GM12878 (cell line): ENCODE results near the gene DNMBP. TPM values are rescaled to one million over a fixed set of nuclear protein-coding genes. Genes with fewer than 3 reads are reported as not detected.

Experiments
- ATAC-seq: fragments of 200-7000 bp; cut with Tn5 transposase; 3 replicates; pipeline ENCODE4 v1.9.1; 2020; ENCODE audit warnings: mild to moderate bottlenecking, moderate library complexity
- BruUV-seq: library from RNA; stranded (reverse); fragments of 400-500 nt; replicated peaks from 2 replicates; lab custom pipeline; 2021; lab: Mats Ljungman, UMichigan
- CTCF ChIA-PET: fragments of 300-600 bp; sonication (Branson Sonifier 250); formaldehyde crosslinking; extraction: SDS; loops from one replicate; lab custom pipeline; 2021; ENCODE audit warnings: inconsistent platforms; lab: Yijun Ruan, JAX
- POLR2A ChIA-PET: fragments of 350-600 bp; formaldehyde crosslinking; extraction: SDS; loops from one replicate; lab custom pipeline; 2021; ENCODE audit warnings: inconsistent platforms; lab: Charles Lee
- RAD21 ChIA-PET: fragments of 300-600 bp; sonication (Branson Sonifier 250); formaldehyde crosslinking; loops from one replicate; lab custom pipeline; 2023; ENCODE audit warnings: antibody characterized with exemption; ENCODE audit not compliant: unreplicated experiment; lab: Charles Lee
- SMC1A ChIA-PET: fragments of 300-600 bp; sonication (Branson Sonifier 250); formaldehyde crosslinking; loops from one replicate; lab custom pipeline; 2023; ENCODE audit not compliant: unreplicated experiment, uncharacterized antibody; lab: Charles Lee
- DNase-seq: peaks from one replicate; pipeline ENCODE4 v3.0.0-alpha.2; 2011; ENCODE audit warnings: low read depth, low spot score
- FAIRE-seq: peaks from 3 replicates; lab custom pipeline; 2011; peaks lifted over from hg19 to GRCh38; lab: Jason Lieb, UNC
- H2AFZ ChIP-seq: 2 replicates; pipeline ENCODE4 v1.6.0; 2011; ENCODE audit warnings: low read depth, low read length, control low read depth; ENCODE audit not compliant: control insufficient read depth
- H3K27ac ChIP-seq: 2 replicates; pipeline ENCODE4 v1.5.1; 2011; ENCODE audit warnings: control low read depth; ENCODE audit not compliant: control insufficient read depth, insufficient read depth
- H3K27me3 ChIP-seq, 2 experiments: replicated peaks in 1 of 2; 2 replicates each; pipeline versions ENCODE4 v1.6.0 to v1.6.1; 2011; ENCODE audit warnings: low read length in 1 of 2; ENCODE audit not compliant: control insufficient read depth in 2 of 2, insufficient read depth in 2 of 2
- H3K36me3 ChIP-seq, 2 experiments: 2 replicates each; pipeline ENCODE4 v1.5.1; 2011; ENCODE audit warnings: low read length in 1 of 2; ENCODE audit not compliant: control insufficient read depth in 2 of 2, insufficient read depth in 2 of 2
- H3K4me1 ChIP-seq: 2 replicates; pipeline ENCODE4 v1.6.1; 2011; ENCODE audit warnings: mild to moderate bottlenecking, low read length, moderate library complexity, mixed read lengths; ENCODE audit not compliant: control insufficient read depth, insufficient read depth
- H3K4me2 ChIP-seq: 2 replicates; pipeline ENCODE4 v1.6.0; 2011; ENCODE audit warnings: control low read depth; ENCODE audit not compliant: control insufficient read depth, insufficient read depth
- H3K4me3 ChIP-seq: fragments of 200-600 bp; sonication (generic); 2 replicates; pipeline ENCODE4 v1.5.1; 2016
- H3K79me2 ChIP-seq: 2 replicates; pipeline ENCODE4 v1.6.0; 2011; ENCODE audit warnings: low read length; ENCODE audit not compliant: control insufficient read depth, insufficient read depth
- H3K9ac ChIP-seq: 2 replicates; pipeline ENCODE4 v1.8.0; 2011; ENCODE audit warnings: low read length, control low read depth, mixed read lengths; ENCODE audit not compliant: control insufficient read depth, insufficient read depth
- H3K9me3 ChIP-seq: replicated peaks from 3 replicates; pipeline ENCODE4 v1.5.1; 2011; ENCODE audit warnings: mild to moderate bottlenecking, low read length; ENCODE audit not compliant: control insufficient read depth, insufficient read depth
- H4K20me1 ChIP-seq: 2 replicates; pipeline ENCODE4 v1.6.0; 2011; ENCODE audit not compliant: control insufficient read depth, insufficient read depth
- HCFC1 ChIP-seq: fragments of 150-350 bp; IDR thresholded peaks from 2 replicates; pipeline ENCODE4 v1.6.1; 2014; ENCODE audit warnings: low read length
- JUNB ChIP-seq: IDR thresholded peaks from 2 replicates; pipeline ENCODE4 v1.6.1; 2016; ENCODE audit warnings: antibody characterized with exemption, mild to moderate bottlenecking
- NRF1 ChIP-seq: conservative IDR thresholded peaks from 2 replicates; pipeline ENCODE4 v1.6.1; 2011; ENCODE audit warnings: mild to moderate bottlenecking, low read depth, low read length, improper control_type of control experiment
- RB1 ChIP-seq: fragments of 450-650 bp; formaldehyde crosslinking; IDR thresholded peaks from 2 replicates; pipeline ENCODE4 v1.6.1; 2017; ENCODE audit warnings: mild to moderate bottlenecking, borderline replicate concordance
- TCF12 ChIP-seq: IDR thresholded peaks from 2 replicates; pipeline ENCODE4 v1.6.1; 2011; ENCODE audit warnings: low read depth, mild to moderate bottlenecking, low read length
- TCF3 ChIP-seq: IDR thresholded peaks from 2 replicates; pipeline ENCODE4 v1.6.1; 2012; ENCODE audit warnings: low read depth, mild to moderate bottlenecking, low read length, borderline replicate concordance; ENCODE audit not compliant: insufficient read depth
- WGBS: methylation state at CpG from one replicate; pipeline ENCODE4 v1.1.6; 2016; ENCODE audit warnings: low lambda C conversion rate; ENCODE audit not compliant: insufficient replicate concordance, insufficient coverage; ENCODE audit errors: missing lambda C conversion rate; 5-methylcytosine and 5-hydroxymethylcytosine counted together
- in situ Hi-C: fragments of 300-500 bp; cut with MboI; formaldehyde crosslinking; loops from 9 replicates; pipeline ENCODE4 v1.14.3; 2018; ENCODE audit warnings: mixed read lengths
- intact Hi-C: fragments of 100-400 bp; cut with micrococcal nuclease; formaldehyde crosslinking; loops from one replicate; pipeline ENCODE4 v1.14.2; 2022; ENCODE audit not compliant: unreplicated experiment
- polyA plus RNA-seq, 11 experiments: library from polyadenylated mRNA; depleted of rRNA in 4 of 11; unstranded in 6 of 11; stranded (reverse) in 5 of 11; fragments of >200 nt; fragmentation: Nextera tagmentation in 4 of 11; fragmentation: Illumina TruSeq in 1 of 11; extraction: Ambion mirVana in 4 of 11; extraction: Trizol in 1 of 11; gene quantifications; 1 replicate in 1 of 11; 2 replicates in 10 of 11; pipeline versions ENCODE4 v1.2.1 to v1.2.3, GENCODE V29; 2011 to 2016; ENCODE audit warnings: inconsistent platforms in 2 of 11, missing spikeins in 2 of 11, low read depth in 1 of 11
- total RNA-seq, 4 experiments: library from RNA; depleted of rRNA in 3 of 4; stranded (reverse); fragments of >200 nt in 3 of 4; fragmentation: Illumina TruSeq in 1 of 4; extraction: Trizol in 1 of 4; gene quantifications; 2 replicates each; pipeline versions ENCODE4 v1.2.1 to v1.2.3, GENCODE V29; 2013 to 2021
- TF ChIP-seq, protein P1 (sequence below): fragments of 450-650 bp; IDR thresholded peaks from 2 replicates; pipeline ENCODE4 v1.6.1; 2017; ENCODE audit warnings: borderline replicate concordance
- TF ChIP-seq, protein P2 (sequence below): fragments of 450-650 bp; conservative IDR thresholded peaks from 2 replicates; pipeline ENCODE4 v1.6.1; 2017; ENCODE audit warnings: mild to moderate bottlenecking, moderate library complexity

The DNMBP gene
- total and polyA plus RNA-seq, 10 of the 15 experiments (the other 5 are each of a cell fraction or from before 2014, with no cell fraction given) = 7.1 to 45.0 (median 22.0) TPM

DNA sequence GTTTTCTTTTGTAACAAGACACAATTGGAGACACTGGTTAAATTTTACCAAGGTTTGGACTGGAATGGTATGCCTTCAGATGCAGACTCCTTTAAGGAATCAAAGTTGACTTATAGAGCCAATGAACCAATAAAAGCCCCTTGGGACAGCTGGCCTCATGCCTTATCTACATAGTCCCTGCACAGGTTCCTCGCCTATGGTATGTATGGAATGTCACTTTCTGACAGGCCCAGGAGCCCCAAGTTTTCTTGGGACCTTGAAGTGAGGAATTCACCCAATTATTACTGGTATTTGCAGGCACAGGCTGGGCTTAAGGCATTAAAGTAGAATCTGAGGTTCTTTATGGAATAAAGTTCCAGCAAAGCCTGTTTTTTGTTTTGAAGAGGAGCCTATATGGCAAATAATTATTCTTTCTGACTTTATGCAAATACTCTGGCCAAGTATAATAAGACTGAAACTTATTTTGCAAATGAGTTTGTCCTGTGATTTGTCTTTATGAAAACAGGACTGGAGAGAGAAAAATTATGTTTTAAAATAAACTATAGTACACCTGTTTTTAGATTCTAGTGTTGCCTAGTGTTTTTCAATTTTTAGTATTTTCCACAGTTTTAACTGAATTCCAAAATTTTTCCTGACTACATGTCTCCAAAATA lies 24.1 kb upstream of the DNMBP start:
- intact Hi-C loops = no loop called here
- Histone ChIP-seq H3K27me3 (no peaks in the 10 kb centered on the region), H3K9ac (no peak overlapping the region), H3K4me3 (0 out of 2 replicates have a peak overlapping the region, but pooled peaks have one; percentile 9), H3K4me2 (peak overlapping the region; percentile 58)
- RAD21 ChIA-PET = interaction anchor here (0.7 to 2.5 kb wide), 5 partner anchors 11 to 302 kb away, joined by 3 to 16 read pairs (median 6); no protein-coding TSS in a partner anchor
- WGBS = 44% methylated on average over 1 of the region's 1 CpG
- ATAC-seq = peak; percentile 68
- POLR2A ChIA-PET = interaction anchor here (1.2 kb wide), 1 partner anchor 13 kb away, joined by 5 read pairs; no protein-coding TSS in a partner anchor
- CTCF ChIA-PET = interaction anchor here (1.2 to 3.2 kb wide), 4 partner anchors 12 to 188 kb away, joined by 5 to 31 read pairs (median 6); no protein-coding TSS in a partner anchor
- TF ChIP-seq RB1 (no peak), HCFC1 (no peak), JUNB (peak; percentile 47), TCF12 (no peak), TCF3 (no peak), NRF1 (no peak)
- TF ChIP-seq, protein P1, sequence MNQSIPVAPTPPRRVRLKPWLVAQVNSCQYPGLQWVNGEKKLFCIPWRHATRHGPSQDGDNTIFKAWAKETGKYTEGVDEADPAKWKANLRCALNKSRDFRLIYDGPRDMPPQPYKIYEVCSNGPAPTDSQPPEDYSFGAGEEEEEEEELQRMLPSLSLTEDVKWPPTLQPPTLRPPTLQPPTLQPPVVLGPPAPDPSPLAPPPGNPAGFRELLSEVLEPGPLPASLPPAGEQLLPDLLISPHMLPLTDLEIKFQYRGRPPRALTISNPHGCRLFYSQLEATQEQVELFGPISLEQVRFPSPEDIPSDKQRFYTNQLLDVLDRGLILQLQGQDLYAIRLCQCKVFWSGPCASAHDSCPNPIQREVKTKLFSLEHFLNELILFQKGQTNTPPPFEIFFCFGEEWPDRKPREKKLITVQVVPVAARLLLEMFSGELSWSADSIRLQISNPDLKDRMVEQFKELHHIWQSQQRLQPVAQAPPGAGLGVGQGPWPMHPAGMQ = no peak
- TF ChIP-seq, protein P2, sequence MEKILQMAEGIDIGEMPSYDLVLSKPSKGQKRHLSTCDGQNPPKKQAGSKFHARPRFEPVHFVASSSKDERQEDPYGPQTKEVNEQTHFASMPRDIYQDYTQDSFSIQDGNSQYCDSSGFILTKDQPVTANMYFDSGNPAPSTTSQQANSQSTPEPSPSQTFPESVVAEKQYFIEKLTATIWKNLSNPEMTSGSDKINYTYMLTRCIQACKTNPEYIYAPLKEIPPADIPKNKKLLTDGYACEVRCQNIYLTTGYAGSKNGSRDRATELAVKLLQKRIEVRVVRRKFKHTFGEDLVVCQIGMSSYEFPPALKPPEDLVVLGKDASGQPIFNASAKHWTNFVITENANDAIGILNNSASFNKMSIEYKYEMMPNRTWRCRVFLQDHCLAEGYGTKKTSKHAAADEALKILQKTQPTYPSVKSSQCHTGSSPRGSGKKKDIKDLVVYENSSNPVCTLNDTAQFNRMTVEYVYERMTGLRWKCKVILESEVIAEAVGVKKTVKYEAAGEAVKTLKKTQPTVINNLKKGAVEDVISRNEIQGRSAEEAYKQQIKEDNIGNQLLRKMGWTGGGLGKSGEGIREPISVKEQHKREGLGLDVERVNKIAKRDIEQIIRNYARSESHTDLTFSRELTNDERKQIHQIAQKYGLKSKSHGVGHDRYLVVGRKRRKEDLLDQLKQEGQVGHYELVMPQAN = no peak
- TF ChIP-seq, all 136 proteins: peak for 1
- Histone ChIP-seq H3K9me3 (no peaks in the 10 kb centered on the region; the same call in 2 of the 3 replicates), H3K27ac (peak overlapping the region; percentile 69), H3K36me3 (no peaks in the 10 kb centered on the region), H2AFZ (no peak overlapping the region), H3K79me2 (no peaks in the 10 kb centered on the region), H4K20me1 (no peaks in the 10 kb centered on the region), H3K4me1 (peaks cover 38% of the 10 kb centered on the region)
- BruUV-seq = no TSS peak
- SMC1A ChIA-PET = interaction anchor here (1.0 to 2.0 kb wide), 5 partner anchors 9 to 20 kb away, joined by 3 to 18 read pairs (median 4); no protein-coding TSS in a partner anchor
- in situ Hi-C loops = no loop called here
- DNase-seq = no peak
- peak; percentile 49 for FAIRE-seq
